HepG2 (cell line): ENCODE measurements around the gene GDE1. TPM values are rescaled to one million over a fixed set of nuclear protein-coding genes. Genes with fewer than 3 reads are reported as not detected.

Experiments used
- ELK4 ChIP-seq: sonication (generic); formaldehyde crosslinking; IDR thresholded peaks from 2 replicates; pipeline ENCODE4 v1.9.0; 2021; ENCODE audit warnings: missing genetic modification reagents, borderline replicate concordance
- GTF2F1 ChIP-seq: fragments of 150-350 bp; IDR thresholded peaks from 2 replicates; pipeline ENCODE4 v1.6.1; 2014; ENCODE audit warnings: low read length
- IKZF4 ChIP-seq: sonication (generic); formaldehyde crosslinking; IDR thresholded peaks from 2 replicates; pipeline ENCODE4 v1.5.1; 2020; ENCODE audit warnings: borderline replicate concordance, mild to moderate bottlenecking, low read depth, missing genetic modification reagents; ENCODE audit errors: not compliant biosample characterization
- MAFK ChIP-seq, 2 experiments: IDR thresholded peaks in 1 of 2; conservative IDR thresholded peaks in 1 of 2; 2 replicates each; pipeline ENCODE4 v1.6.1; 2011; ENCODE audit warnings: improper control_type of control experiment in 2 of 2, low read length in 2 of 2
- MATR3 ChIP-seq: sonication (generic); formaldehyde crosslinking; IDR thresholded peaks from 2 replicates; pipeline ENCODE4 v1.4.0; 2020; ENCODE audit warnings: missing genetic modification reagents
- MLX ChIP-seq: IDR thresholded peaks from 2 replicates; pipeline ENCODE4 v1.6.1; 2016
- MTERF4 ChIP-seq: sonication (generic); formaldehyde crosslinking; IDR thresholded peaks from 2 replicates; pipeline ENCODE4 v1.8.0; 2023; ENCODE audit warnings: mild to moderate bottlenecking, missing genetic modification reagents
- NAIF1 ChIP-seq: sonication (generic); formaldehyde crosslinking; IDR thresholded peaks from 2 replicates; pipeline ENCODE4 v1.5.0; 2020; ENCODE audit warnings: mild to moderate bottlenecking, missing genetic modification reagents, borderline replicate concordance
- PRDM15 ChIP-seq: sonication (generic); formaldehyde crosslinking; IDR thresholded peaks from 2 replicates; pipeline ENCODE4 v1.4.0; 2020; ENCODE audit warnings: missing genetic modification reagents
- RBM39 ChIP-seq: fragments of 200-400 bp; formaldehyde crosslinking; IDR thresholded peaks from one replicate; pipeline ENCODE4 v1.6.1; 2018; ENCODE audit warnings: antibody characterized with exemption, mild to moderate bottlenecking, low read depth, low read length; ENCODE audit not compliant: poor library complexity, severe bottlenecking
- SATB2 ChIP-seq: sonication (generic); formaldehyde crosslinking; IDR thresholded peaks from 2 replicates; pipeline ENCODE4 v1.5.0; 2020; ENCODE audit warnings: missing genetic modification reagents
- THAP9 ChIP-seq: sonication (generic); formaldehyde crosslinking; IDR thresholded peaks from 2 replicates; pipeline ENCODE4; 2020; ENCODE audit warnings: missing genetic modification reagents, mild to moderate bottlenecking, borderline replicate concordance
- ZC3H13 ChIP-seq: sonication (generic); formaldehyde crosslinking; IDR thresholded peaks from 2 replicates; pipeline ENCODE4 v1.8.1; 2023; ENCODE audit warnings: mild to moderate bottlenecking, missing genetic modification reagents, moderate library complexity
- ZNF232 ChIP-seq: sonication (generic); formaldehyde crosslinking; IDR thresholded peaks from 2 replicates; pipeline ENCODE4 v1.4.0; 2020; ENCODE audit warnings: missing genetic modification reagents, borderline replicate concordance
- ZNF367 ChIP-seq: sonication (generic); formaldehyde crosslinking; IDR thresholded peaks from 2 replicates; pipeline ENCODE4 v1.4.0; 2020; ENCODE audit warnings: missing genetic modification reagents, borderline replicate concordance
- ZNF816 ChIP-seq: sonication (generic); formaldehyde crosslinking; IDR thresholded peaks from 2 replicates; pipeline ENCODE4 v1.8.0; 2022; ENCODE audit warnings: missing genetic modification reagents, mild to moderate bottlenecking, borderline replicate concordance
- ZNF83 ChIP-seq: sonication (generic); formaldehyde crosslinking; IDR thresholded peaks from 2 replicates; pipeline ENCODE4 v1.4.0; 2020; ENCODE audit warnings: missing genetic modification reagents, mild to moderate bottlenecking, borderline replicate concordance
- polyA plus RNA-seq, 8 experiments: library from polyadenylated mRNA; depleted of rRNA in 3 of 8; stranded (reverse) in 7 of 8; unstranded in 1 of 8; fragments of >200 nt; fragmentation: Illumina TruSeq in 4 of 8; extraction: Trizol in 4 of 8; gene quantifications; 2 replicates each; pipeline versions ENCODE4 v1.2.1 to v1.2.3, GENCODE V29; 2011 to 2016; ENCODE audit warnings: low read depth in 4 of 8, missing spikeins in 1 of 8, mixed read lengths in 1 of 8; ENCODE audit not compliant: insufficient read depth in 1 of 8
- total RNA-seq, 5 experiments: library from RNA; depleted of rRNA; stranded (reverse); fragments of >200 nt; fragmentation: Illumina TruSeq; extraction: Trizol; gene quantifications; 2 replicates each; pipeline ENCODE4 v1.2.3, GENCODE V29; 2016; ENCODE audit warnings: low read depth in 1 of 5

GDE1 gene
- total and polyA plus RNA-seq, 2 of the 13 experiments (the other 11 are each of a cell fraction or from before 2014, with no cell fraction given), result 35.9 to 59.0 TPM

GRCh38 chr16:19521471-19522396, at the start of gene GDE1 (continued):
- TF ChIP-seq RBM39, result peak; percentile 89
- no peak for TF ChIP-seq MAFK (conservative IDR thresholded peaks at IDR 0.05 in 1 of 2, IDR thresholded peaks at IDR 0.05 in 1 of 2; ENCODE audit: low read length in 2 of 2)
- TF ChIP-seq ZNF83 (CRISPR knock-in tag), result no peak
- peak; percentile 18; the same call in 1 of the 2 replicates for TF ChIP-seq ZNF232
- TF ChIP-seq ZC3H13, result no peak
- 0 out of 2 replicates have a peak, but pooled peaks have one; percentile 6 for TF ChIP-seq MLX (CRISPR knock-in tag)
- TF ChIP-seq GTF2F1, result 0 out of 2 replicates have a peak, but pooled peaks have one; percentile 50
- TF ChIP-seq PRDM15, result peak; percentile 76; the same call in 1 of the 2 replicates
- peak; percentile 52; the same call in 1 of the 2 replicates for TF ChIP-seq SATB2
- no peak for TF ChIP-seq ELK4
- no peak for TF ChIP-seq NAIF1 (CRISPR knock-in tag)
- peak; percentile 89 for TF ChIP-seq MTERF4 (CRISPR knock-in tag)
- TF ChIP-seq IKZF4, result peak; percentile 35
- peak; percentile 90 for TF ChIP-seq THAP9 (CRISPR knock-in tag)
- TF ChIP-seq MATR3 (CRISPR knock-in tag), result no peak
- no peak for TF ChIP-seq ZNF367 (CRISPR knock-in tag)
- peak; percentile 93 for TF ChIP-seq ZNF816
